ENCODE measurements around the gene ZBTB46.

DNA sequence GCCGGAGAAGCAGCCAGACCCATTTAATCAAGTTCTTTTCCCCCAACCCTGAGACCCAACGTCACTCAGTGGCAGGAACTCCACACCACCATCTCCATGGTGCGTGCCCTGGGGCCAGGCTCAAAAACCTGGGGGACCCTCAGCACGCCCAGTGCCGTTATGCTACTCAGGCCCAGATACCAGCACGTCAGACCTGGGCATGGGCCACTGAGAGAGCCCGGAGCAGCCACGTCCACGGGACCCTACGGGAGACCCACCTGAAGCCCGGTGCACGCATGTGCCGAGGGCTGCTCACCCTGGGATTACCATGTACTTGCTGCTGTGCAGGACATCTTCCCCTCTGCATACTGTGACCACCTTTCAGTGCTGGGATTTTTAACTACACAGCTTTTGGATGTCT, 77.7 kb downstream of the ZBTB46 start:
- TF ChIP-seq MAX (CRISPR knock-in tag; IDR thresholded peaks at IDR 0.05) (no peak), JUN (CRISPR knock-in tag; IDR thresholded peaks at IDR 0.05) (no peak), TP53 (CRISPR knock-in tag; IDR thresholded peaks at IDR 0.05) (no peak)
- TF ChIP-seq, protein P1, sequence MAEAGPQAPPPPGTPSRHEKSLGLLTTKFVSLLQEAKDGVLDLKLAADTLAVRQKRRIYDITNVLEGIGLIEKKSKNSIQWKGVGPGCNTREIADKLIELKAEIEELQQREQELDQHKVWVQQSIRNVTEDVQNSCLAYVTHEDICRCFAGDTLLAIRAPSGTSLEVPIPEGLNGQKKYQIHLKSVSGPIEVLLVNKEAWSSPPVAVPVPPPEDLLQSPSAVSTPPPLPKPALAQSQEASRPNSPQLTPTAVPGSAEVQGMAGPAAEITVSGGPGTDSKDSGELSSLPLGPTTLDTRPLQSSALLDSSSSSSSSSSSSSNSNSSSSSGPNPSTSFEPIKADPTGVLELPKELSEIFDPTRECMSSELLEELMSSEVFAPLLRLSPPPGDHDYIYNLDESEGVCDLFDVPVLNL (CRISPR knock-in tag; IDR thresholded peaks at IDR 0.05; ENCODE audit: borderline replicate concordance, low read depth), result no peak
- TF ChIP-seq, protein P2, sequence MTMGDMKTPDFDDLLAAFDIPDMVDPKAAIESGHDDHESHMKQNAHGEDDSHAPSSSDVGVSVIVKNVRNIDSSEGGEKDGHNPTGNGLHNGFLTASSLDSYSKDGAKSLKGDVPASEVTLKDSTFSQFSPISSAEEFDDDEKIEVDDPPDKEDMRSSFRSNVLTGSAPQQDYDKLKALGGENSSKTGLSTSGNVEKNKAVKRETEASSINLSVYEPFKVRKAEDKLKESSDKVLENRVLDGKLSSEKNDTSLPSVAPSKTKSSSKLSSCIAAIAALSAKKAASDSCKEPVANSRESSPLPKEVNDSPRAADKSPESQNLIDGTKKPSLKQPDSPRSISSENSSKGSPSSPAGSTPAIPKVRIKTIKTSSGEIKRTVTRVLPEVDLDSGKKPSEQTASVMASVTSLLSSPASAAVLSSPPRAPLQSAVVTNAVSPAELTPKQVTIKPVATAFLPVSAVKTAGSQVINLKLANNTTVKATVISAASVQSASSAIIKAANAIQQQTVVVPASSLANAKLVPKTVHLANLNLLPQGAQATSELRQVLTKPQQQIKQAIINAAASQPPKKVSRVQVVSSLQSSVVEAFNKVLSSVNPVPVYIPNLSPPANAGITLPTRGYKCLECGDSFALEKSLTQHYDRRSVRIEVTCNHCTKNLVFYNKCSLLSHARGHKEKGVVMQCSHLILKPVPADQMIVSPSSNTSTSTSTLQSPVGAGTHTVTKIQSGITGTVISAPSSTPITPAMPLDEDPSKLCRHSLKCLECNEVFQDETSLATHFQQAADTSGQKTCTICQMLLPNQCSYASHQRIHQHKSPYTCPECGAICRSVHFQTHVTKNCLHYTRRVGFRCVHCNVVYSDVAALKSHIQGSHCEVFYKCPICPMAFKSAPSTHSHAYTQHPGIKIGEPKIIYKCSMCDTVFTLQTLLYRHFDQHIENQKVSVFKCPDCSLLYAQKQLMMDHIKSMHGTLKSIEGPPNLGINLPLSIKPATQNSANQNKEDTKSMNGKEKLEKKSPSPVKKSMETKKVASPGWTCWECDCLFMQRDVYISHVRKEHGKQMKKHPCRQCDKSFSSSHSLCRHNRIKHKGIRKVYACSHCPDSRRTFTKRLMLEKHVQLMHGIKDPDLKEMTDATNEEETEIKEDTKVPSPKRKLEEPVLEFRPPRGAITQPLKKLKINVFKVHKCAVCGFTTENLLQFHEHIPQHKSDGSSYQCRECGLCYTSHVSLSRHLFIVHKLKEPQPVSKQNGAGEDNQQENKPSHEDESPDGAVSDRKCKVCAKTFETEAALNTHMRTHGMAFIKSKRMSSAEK (CRISPR knock-in tag; IDR thresholded peaks at IDR 0.05; ENCODE audit: borderline replicate concordance), result no peak
- TF ChIP-seq, protein P3, sequence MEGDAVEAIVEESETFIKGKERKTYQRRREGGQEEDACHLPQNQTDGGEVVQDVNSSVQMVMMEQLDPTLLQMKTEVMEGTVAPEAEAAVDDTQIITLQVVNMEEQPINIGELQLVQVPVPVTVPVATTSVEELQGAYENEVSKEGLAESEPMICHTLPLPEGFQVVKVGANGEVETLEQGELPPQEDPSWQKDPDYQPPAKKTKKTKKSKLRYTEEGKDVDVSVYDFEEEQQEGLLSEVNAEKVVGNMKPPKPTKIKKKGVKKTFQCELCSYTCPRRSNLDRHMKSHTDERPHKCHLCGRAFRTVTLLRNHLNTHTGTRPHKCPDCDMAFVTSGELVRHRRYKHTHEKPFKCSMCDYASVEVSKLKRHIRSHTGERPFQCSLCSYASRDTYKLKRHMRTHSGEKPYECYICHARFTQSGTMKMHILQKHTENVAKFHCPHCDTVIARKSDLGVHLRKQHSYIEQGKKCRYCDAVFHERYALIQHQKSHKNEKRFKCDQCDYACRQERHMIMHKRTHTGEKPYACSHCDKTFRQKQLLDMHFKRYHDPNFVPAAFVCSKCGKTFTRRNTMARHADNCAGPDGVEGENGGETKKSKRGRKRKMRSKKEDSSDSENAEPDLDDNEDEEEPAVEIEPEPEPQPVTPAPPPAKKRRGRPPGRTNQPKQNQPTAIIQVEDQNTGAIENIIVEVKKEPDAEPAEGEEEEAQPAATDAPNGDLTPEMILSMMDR (IDR thresholded peaks at IDR 0.05), result no peak
